Hepatocyte (in vitro differentiated cells): Measurements from ENCODE around the gene TTC34. TPM values are rescaled to one million over a fixed set of nuclear protein-coding genes. Genes with fewer than 3 reads are reported as not detected.

Experiments
- DNase-seq: peaks from one replicate; pipeline ENCODE4 v3.0.0-alpha.2; 2016; ENCODE audit warnings: low spot score
- H2AFZ ChIP-seq: fragments of 200-600 bp; sonication (generic); 2 replicates; pipeline ENCODE4 v1.6.0; 2016; ENCODE audit warnings: antibody characterized with exemption, mild to moderate bottlenecking
- H3K27ac ChIP-seq: fragments of 200-600 bp; sonication (generic); 2 replicates; pipeline ENCODE4 v1.5.1; 2016; ENCODE audit warnings: mild to moderate bottlenecking
- H3K27me3 ChIP-seq: fragments of 200-600 bp; sonication (generic); 2 replicates; pipeline ENCODE4 v1.6.1; 2016
- H3K36me3 ChIP-seq: fragments of 200-600 bp; sonication (generic); replicated peaks from 2 replicates; pipeline ENCODE4 v1.5.1; 2016; ENCODE audit warnings: low read depth; ENCODE audit not compliant: insufficient read depth
- H3K4me1 ChIP-seq: fragments of 200-600 bp; sonication (generic); 2 replicates; pipeline ENCODE4 v1.5.1; 2016; ENCODE audit warnings: mild to moderate bottlenecking, moderate library complexity; ENCODE audit not compliant: insufficient read depth
- H3K4me2 ChIP-seq: fragments of 200-600 bp; sonication (generic); 2 replicates; pipeline ENCODE4 v1.6.0; 2016
- H3K4me3 ChIP-seq: fragments of 200-600 bp; sonication (generic); 2 replicates; pipeline ENCODE4 v1.5.1; 2016; ENCODE audit warnings: mild to moderate bottlenecking
- H3K79me2 ChIP-seq: fragments of 200-600 bp; sonication (generic); 2 replicates; pipeline ENCODE4 v1.6.0; 2017; ENCODE audit warnings: mild to moderate bottlenecking
- H3K9me2 ChIP-seq: fragments of 200-600 bp; sonication (generic); replicated peaks from 2 replicates; pipeline ENCODE4 v1.6.0; 2017; ENCODE audit warnings: mild to moderate bottlenecking; ENCODE audit not compliant: insufficient read depth
- H3K9me3 ChIP-seq: fragments of 200-600 bp; sonication (generic); 2 replicates; pipeline ENCODE4 v1.5.1; 2016; ENCODE audit warnings: low read depth, mild to moderate bottlenecking
- H4K20me1 ChIP-seq: fragments of 200-600 bp; sonication (generic); 2 replicates; pipeline ENCODE4 v1.6.0; 2016; ENCODE audit warnings: mild to moderate bottlenecking; ENCODE audit not compliant: insufficient read depth, poor library complexity, severe bottlenecking
- EZH2 ChIP-seq: fragments of 200-600 bp; sonication (generic); IDR thresholded peaks from 2 replicates; pipeline ENCODE4 v1.6.1; 2016; ENCODE audit warnings: antibody characterized with exemption, mild to moderate bottlenecking, borderline replicate concordance
- EZH2phosphoT487 ChIP-seq: fragments of 200-600 bp; sonication (generic); IDR thresholded peaks from one replicate; pipeline ENCODE4 v1.6.1; 2018; ENCODE audit warnings: antibody characterized with exemption, mild to moderate bottlenecking, low read depth, moderate library complexity; ENCODE audit not compliant: unreplicated experiment, severe bottlenecking
- WGBS: methylation state at CpG from one replicate; pipeline ENCODE4 v1.1.6; 2016; ENCODE audit warnings: low lambda C conversion rate; ENCODE audit errors: missing lambda C conversion rate; 5-methylcytosine and 5-hydroxymethylcytosine counted together
- polyA plus RNA-seq: library from polyadenylated mRNA; unstranded; fragments of >200 nt; fragmentation: Nextera tagmentation; extraction: Ambion mirVana; gene quantifications from 2 replicates; pipeline ENCODE4 v1.2.1, GENCODE V29; 2016
- total RNA-seq: library from RNA; depleted of rRNA; stranded (reverse); fragments of >200 nt; gene quantifications from 2 replicates; pipeline ENCODE4 v1.2.3, GENCODE V29; 2014
- TF ChIP-seq, protein P1 (sequence below): fragments of 200-600 bp; sonication (generic); IDR thresholded peaks from 2 replicates; pipeline ENCODE4 v1.5.1; 2016; ENCODE audit warnings: antibody characterized with exemption, mild to moderate bottlenecking; ENCODE audit not compliant: poor library complexity

TTC34 gene
- total and polyA plus RNA-seq, 2 experiments from 2014 or later, result 0.13 to 0.33 TPM

- Histone ChIP-seq H3K36me3 (no peaks in the 10 kb centered on the region), H3K4me1 (no peaks in the 10 kb centered on the region), H3K9me3 (no peaks in the 10 kb centered on the region), H3K27ac (no peak overlapping the region), H3K9me2 (no peaks in the 10 kb centered on the region), H2AFZ (no peak overlapping the region), H3K4me3 (no peak overlapping the region), H3K4me2 (no peak overlapping the region), H4K20me1 (no peaks in the 10 kb centered on the region), H3K79me2 (no peaks in the 10 kb centered on the region), H3K27me3 (no peaks in the 10 kb centered on the region)
- DNase-seq, result no peak
- TF ChIP-seq EZH2phosphoT487, result no peak
- TF ChIP-seq EZH2, result no peak
- TF ChIP-seq, protein P1, sequence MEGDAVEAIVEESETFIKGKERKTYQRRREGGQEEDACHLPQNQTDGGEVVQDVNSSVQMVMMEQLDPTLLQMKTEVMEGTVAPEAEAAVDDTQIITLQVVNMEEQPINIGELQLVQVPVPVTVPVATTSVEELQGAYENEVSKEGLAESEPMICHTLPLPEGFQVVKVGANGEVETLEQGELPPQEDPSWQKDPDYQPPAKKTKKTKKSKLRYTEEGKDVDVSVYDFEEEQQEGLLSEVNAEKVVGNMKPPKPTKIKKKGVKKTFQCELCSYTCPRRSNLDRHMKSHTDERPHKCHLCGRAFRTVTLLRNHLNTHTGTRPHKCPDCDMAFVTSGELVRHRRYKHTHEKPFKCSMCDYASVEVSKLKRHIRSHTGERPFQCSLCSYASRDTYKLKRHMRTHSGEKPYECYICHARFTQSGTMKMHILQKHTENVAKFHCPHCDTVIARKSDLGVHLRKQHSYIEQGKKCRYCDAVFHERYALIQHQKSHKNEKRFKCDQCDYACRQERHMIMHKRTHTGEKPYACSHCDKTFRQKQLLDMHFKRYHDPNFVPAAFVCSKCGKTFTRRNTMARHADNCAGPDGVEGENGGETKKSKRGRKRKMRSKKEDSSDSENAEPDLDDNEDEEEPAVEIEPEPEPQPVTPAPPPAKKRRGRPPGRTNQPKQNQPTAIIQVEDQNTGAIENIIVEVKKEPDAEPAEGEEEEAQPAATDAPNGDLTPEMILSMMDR, result no peak
- WGBS, result 68% methylated on average over 9 of the region's 9 CpGs
Measured at GRCh38 chr1:2810899-2811532, 9.5 kb upstream of the TTC34 start.

DNA sequence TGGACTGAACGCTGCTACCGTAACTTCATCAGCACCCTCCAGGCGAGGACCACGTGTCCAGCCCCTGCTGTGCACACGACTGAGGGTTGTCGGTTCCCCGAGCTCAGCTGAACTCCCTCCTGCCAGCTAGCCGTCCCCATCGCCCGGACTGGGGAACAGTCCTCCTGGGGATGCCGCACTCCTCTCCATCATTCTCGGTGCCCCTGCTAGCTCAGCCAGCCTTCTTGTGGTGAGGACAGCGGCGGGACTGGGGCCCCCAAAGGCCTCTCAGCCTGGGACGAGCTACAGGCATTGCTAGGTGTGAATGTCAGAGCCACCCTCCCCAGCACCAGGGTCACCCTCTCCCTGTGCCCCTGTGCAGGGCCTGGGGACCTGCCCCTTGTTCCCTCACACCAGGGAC, 8.8 kb upstream of the TTC34 start:
- Histone ChIP-seq H3K27ac (no peak overlapping the region), H3K4me1 (no peaks in the 10 kb centered on the region), H3K4me3 (no peak overlapping the region), H3K36me3 (no peaks in the 10 kb centered on the region), H2AFZ (no peak overlapping the region), H3K9me2 (no peaks in the 10 kb centered on the region), H3K9me3 (no peaks in the 10 kb centered on the region), H3K4me2 (no peak overlapping the region), H3K79me2 (no peaks in the 10 kb centered on the region), H4K20me1 (no peaks in the 10 kb centered on the region), H3K27me3 (no peaks in the 10 kb centered on the region)
- 85% methylated on average over 15 of the region's 15 CpGs for WGBS
- no peak for DNase-seq
- TF ChIP-seq, protein P1, result no peak
- no peak for TF ChIP-seq EZH2phosphoT487
- no peak for TF ChIP-seq EZH2

GRCh38 chr1:2809656-2810055, 8.2 kb upstream of the TTC34 start:
- 85% methylated on average over 17 of the region's 17 CpGs for WGBS

More at GRCh38 chr1:2809656-2810055, 8.2 kb upstream of the TTC34 start:
- no peaks in the 10 kb centered on the region for H3K36me3 ChIP-seq
- no peak overlapping the region for H3K4me3 ChIP-seq
- no peaks in the 10 kb centered on the region for H3K4me1 ChIP-seq
- H3K9me3 ChIP-seq, result no peaks in the 10 kb centered on the region
- H3K27me3 ChIP-seq, result no peaks in the 10 kb centered on the region
- H4K20me1 ChIP-seq, result no peaks in the 10 kb centered on the region
- H3K9me2 ChIP-seq, result no peaks in the 10 kb centered on the region
- H3K27ac ChIP-seq, result no peak overlapping the region
- no peak for TF ChIP-seq EZH2
- TF ChIP-seq, protein P1, result no peak
- TF ChIP-seq EZH2phosphoT487, result no peak
- H2AFZ ChIP-seq, result no peak overlapping the region
- H3K4me2 ChIP-seq, result no peak overlapping the region
- no peaks in the 10 kb centered on the region for H3K79me2 ChIP-seq
- DNase-seq, result no peak
